GM18870 (cell line): ENCODE measurements around the gene DNAJA4.

ENCODE experiments used
- ATAC-seq: cut with Tn5 transposase; IDR thresholded peaks from one replicate; pipeline ENCODE4 v1.9.1; 2021; ENCODE audit warnings: moderate library complexity; ENCODE audit not compliant: unreplicated experiment

Gene DNAJA4

DNA sequence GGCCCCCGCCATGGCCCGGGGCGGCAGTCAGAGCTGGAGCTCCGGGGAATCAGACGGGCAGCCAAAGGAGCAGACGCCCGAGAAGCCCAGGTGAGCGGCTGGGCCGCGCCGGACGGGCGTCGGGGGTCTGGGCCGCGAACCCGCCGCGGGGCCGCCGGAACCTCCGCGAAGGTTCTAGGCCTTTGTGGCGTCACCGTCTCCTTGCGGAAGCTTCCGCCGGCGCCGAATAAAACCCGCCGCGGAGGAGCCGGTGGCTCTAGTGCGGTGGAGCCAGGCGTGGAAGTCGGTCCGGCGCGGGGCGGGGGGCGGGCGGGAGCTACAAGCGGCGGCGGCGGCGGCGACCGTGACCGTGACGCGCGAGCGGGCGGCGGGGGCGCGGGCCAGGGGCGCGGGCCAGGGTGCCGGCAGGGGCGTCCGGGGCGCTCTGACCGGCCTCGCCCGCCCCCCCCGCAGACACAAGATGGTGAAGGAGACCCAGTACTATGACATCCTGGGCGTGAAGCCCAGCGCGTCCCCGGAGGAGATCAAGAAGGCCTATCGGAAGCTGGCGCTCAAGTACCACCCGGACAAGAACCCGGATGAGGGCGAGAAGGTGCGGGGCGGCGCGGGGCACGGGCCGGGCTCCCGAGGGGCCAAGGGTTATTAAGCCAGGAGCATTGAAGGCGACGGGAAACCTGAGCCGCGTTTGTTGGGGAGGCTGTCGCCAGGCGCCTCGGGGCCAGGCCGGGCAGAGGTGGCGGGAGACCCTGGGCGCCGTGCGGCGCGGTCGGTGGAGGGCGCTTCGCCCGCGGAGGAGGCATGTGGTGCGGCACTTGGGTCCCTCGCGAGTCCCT lies at the start of gene DNAJA4:
DNAJA4 (plus strand) TSS at position 259 of the 833 bp plus-strand sequence; CDS start at position 461, 202 bp downstream.
- ATAC-seq: no peak

- ATAC-seq: no peak
These were observed 47.9 kb upstream of the DNAJA4 start for GRCh38 chr15:78216276-78217104.

DNA sequence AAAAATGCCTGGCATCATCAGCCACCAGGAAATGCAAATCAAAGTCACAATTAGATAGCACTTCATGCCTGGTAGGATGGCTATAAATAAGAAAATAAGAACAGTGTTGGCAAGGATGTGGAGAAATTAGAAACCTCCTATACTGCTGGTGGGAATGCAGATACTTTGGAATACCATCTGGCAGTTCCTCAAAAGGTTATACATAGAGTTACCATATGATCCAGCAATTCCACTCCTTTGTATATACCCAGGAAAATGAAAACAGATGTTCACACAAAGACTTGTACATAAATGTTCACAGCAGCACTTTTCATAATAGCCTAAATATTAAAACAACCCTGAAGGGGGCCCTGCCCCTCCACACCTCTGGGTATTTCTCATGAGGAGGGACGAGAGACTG lies 43.6 kb upstream of the DNAJA4 start:
- no peak for ATAC-seq

DNA sequence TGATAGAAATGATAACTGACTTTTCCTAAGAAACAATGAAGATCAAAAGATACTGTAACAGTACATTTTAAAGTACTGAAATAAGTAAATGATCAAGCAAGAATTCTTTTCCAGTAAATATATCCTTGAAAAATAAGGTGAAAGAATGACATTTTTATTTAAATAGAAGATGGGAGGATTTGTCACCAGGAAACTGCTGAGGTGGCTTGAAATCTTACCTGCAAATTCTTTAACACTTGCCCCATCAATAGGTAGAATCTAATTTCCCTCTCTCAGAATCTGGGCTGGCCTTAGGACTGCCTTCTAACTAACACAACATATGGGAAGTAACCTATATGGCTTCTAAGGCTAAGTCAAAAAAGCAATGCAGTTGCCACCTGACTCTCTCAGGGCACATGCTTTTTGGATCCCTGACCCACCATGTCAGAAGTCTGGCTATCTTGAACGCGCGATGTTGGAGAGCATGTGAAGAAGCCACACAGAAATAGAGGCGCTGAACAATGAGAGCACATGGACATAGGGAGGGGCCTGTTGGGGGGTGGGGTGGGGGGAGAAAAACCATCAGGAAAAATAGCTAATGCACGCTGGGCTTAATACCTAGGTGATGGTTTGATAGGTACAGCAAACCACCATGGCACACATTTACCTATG lies 41.5 kb upstream of the DNAJA4 start:
- ATAC-seq: no peak

GRCh38 chr15:78223396-78224022 lies 40.9 kb upstream of the DNAJA4 start:
- no peak for ATAC-seq

- no peak for ATAC-seq
These were observed 40.3 kb upstream of the DNAJA4 start for GRCh38 chr15:78224023-78224411.

DNA sequence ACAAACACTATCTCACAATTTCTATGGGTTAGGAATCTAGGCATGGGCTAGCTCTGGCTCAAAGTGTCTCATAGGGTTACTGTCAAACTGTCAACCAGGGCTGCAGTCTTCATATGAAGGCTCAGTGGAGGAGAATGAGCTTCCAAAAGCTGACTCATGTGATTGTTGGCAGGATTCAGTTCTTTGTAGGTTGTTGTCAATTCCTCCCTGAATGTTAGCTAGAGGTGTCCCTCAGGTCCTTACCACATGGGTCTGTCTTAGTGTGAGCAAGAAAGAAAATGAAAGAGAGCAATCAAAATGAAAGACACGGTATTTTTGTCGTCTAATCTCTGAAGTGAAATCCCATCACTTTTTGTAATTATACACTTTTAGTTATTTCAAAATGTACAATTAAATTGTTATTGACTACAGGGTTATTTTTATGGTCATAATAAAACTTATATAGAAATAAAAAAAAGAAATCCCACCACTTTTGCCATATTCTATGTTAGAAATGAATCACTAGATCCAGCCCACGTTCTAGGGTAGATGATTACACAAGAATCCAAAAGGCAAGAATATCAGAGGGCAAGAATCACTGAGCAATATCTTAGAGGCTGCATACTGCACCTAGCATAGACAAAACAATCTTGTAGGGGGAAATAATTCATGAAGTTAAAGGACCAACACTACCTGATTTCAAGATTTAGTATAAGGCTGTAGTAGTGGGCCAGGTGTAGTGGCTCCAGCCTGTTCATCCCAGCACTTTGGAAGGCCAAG lies 38.4 kb upstream of the DNAJA4 start:
- no peak for ATAC-seq

GRCh38 chr15:78228356-78228996 lies 35.9 kb upstream of the DNAJA4 start:
- no peak for ATAC-seq

DNA sequence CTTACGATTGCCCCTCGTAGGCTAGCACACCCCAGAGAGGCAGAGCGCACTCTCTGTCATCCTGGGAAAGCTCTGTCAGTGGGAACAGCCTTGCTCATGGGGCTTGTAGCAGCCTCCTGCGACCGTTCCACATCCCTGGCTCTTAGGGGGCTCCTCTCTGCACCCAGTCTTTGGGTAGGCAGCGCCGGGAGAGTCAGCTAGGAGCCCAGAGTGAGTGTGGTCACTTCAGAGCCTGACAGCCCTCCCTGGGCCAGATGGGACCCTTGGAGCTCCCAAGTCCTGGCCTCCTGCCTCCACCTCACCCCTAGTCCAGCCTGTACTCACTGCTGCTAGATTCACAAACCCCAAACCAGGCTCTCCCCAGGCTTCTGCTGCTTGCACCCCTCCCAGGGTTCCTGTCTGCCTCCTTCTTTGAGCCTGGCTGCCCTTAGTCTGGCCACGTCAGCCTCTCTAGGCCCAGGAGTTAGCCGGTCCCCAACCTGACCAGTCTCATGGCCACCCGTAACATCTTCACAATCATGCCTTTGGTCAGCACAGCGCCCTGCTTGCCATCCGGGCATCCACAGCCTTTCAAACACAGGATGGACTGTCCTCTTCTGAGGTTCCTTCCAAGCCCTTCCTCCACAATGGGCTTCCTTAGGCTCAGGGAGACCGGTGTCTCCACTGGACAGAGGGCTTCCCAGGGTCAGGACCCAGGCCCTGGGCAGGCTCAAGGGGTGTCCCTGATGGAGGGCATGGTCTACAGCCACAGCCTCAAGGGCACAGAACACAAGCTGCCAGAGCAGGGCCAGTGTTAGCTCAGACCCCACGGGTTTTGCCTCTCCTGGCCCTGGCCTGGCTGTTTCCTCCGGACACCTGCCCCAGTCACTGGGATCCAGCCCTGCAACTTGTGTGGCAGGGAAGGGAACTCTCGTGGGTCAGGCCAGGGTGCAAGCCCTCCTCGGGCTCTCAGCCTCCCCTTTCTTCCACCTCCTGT lies 34.6 kb upstream of the DNAJA4 start:
- ATAC-seq: no peak

GRCh38 chr15:78232951-78233350 lies 31.4 kb upstream of the DNAJA4 start:
- ATAC-seq: no peak

DNA sequence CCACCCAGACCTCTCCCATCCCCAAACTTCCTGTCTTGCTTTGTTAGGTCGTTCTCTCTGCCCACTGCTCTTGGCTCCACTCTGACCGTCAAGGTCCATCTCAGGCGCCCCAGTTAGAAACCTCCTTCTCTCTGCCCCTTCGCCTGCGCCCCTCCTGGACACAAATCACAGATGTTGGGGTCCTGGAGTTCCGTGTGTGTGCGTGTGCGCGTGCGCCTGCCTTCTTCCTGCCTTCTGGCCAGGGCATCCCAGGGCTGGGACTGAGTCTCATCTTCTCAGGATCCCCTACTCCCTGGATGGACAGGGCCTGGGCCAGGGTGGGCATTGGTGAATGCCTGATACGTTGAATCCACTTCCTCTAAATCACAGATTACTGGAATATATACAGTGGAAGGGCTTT lies 30.9 kb upstream of the DNAJA4 start:
- ATAC-seq: no peak

DNA sequence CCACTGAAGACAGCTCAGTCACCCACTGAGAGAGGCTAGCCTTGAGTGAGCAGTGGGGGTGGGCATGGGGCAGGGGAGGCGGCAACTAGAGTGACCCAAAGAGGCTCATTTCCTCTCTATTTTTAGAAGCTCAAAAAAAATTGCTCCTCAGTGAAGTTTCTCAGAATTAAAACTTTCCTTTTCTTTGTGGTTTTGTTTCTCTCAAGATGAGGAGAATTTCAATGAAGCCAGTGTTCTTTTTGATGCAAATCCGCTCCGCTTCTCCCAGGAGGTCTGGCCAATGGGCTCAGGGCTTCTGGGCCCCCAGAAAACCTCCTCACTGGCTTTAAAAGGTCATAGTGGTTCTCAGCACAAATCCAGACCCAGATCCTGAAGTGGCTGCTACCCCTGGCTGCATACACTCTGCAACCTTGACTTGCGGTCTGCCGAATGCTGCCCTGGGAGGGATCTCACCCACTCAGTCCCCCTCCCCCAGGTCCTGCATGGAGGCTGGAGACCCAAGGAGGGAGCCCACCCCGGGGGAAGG lies 29.8 kb upstream of the DNAJA4 start, which contains the start of gene ACSBG1:
ACSBG1 (minus strand) TSS at position 51 of the 526 bp plus-strand sequence. CDS start 64 bp downstream, outside the sequence.
- no peak for ATAC-seq

DNA sequence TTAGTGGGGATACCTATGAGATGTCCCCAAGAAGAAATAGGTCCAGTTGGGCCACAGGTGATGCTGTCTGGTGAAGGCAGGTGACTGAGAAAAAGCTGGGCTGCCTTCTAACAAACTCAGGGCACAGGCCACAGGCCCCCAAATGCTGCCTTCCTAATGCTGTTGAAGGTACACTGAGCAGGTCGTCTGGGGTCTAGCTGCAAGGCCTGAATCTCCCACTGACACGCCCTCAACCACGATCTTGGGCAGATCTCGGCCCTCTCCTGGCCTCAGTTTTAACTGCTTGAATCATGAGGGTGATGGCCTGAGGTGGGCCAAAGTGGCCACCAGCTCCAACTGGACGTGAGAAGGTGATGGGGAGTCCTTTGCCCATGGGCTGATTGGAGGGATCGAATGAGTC lies 27.9 kb upstream of the DNAJA4 start:
- no peak for ATAC-seq

- ATAC-seq: no peak
These were observed 27.2 kb upstream of the DNAJA4 start for GRCh38 chr15:78237146-78237545.

DNA sequence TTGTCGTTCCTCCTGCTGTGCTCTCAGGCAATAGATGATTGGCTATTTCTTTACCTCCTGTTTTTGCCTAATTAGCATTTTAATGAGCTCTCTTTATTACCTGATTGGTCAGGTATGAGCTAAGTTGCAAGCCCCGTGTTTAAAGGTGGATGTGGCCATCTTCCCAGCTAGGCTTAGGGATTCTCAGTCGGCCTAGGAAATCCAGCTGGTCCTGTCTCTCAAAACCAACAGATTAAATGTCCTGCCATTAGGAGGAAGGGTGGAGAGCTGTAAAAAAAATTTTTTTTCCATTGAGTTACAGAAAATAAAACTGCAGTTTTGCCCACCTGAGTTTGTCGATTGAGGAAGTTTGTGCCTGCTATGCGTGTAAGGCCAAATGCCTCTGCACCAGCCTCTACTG lies 24.6 kb upstream of the DNAJA4 start:
- no peak for ATAC-seq

DNA sequence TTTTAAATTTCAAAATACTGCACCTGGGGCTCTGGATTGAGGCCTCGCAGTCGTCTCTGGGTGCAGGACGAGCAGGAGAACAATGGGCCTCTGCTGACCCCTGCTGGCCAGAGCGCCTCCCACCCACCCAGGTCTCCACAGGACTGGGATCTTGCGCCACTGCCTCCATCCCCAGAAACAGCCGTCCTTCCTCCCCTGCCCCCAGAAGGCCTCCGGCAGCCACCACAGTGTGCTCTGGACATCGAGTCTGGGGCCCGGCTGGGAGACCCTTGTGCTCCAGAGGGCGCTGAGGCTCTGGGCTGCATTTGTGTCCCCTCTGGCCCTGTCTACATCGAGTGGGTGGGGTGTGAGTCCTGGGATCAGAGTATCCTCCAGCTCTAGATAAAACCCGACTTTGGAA lies 23.3 kb upstream of the DNAJA4 start:
- no peak for ATAC-seq

GRCh38 chr15:78242128-78242527 lies 22.2 kb upstream of the DNAJA4 start:
- no peak for ATAC-seq

DNA sequence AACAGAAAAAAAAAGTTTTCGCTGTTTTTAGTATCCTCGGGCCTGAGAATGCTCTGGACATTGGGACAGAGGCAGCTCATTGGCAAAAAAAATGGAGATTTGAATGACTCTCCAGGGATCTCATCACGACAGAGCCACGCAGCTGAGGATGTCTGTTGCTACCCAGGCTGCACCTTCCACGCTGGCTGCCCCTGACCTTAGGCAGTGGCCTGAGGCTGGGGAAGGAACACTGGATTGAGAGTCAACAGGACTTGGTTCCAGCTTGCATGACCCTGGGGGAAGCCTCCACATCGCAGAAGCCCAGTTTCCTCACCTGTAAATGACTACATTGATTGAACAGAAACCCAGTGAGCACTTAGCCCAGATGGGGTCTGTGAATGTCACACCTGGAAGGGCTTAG lies 21.3 kb upstream of the DNAJA4 start:
- no peak for ATAC-seq
